Endothelial cell (in vitro differentiated cells): Measurements from ENCODE around the gene GIPC1. TPM values are rescaled to one million over a fixed set of nuclear protein-coding genes. Genes with fewer than 3 reads are reported as not detected.
"Not testable (repeated sequence)": the region's sequence is repeated elsewhere in the genome, so short reads cannot be mapped to it uniquely, and the experiment has no call there.

ENCODE experiments used
- DNase-seq: peaks from one replicate; pipeline ENCODE4 v3.0.0; 2021; ENCODE audit warnings: low spot score
- H3K27ac Mint-ChIP-seq: one replicate; pipeline ENCODE4 v1.8.0; 2021; ENCODE audit warnings: mixed read lengths, inconsistent platforms; ENCODE audit not compliant: unreplicated experiment
- H3K27me3 Mint-ChIP-seq: one replicate; pipeline ENCODE4 v1.8.0; 2021; ENCODE audit warnings: mild to moderate bottlenecking, moderate library complexity, mixed read lengths, inconsistent platforms; ENCODE audit not compliant: unreplicated experiment
- H3K36me3 Mint-ChIP-seq: one replicate; pipeline ENCODE4 v1.8.0; 2021; ENCODE audit warnings: mild to moderate bottlenecking, low read depth, mixed read lengths, inconsistent platforms; ENCODE audit not compliant: unreplicated experiment
- H3K4me1 Mint-ChIP-seq: one replicate; pipeline ENCODE4 v1.8.0; 2021; ENCODE audit warnings: mild to moderate bottlenecking, mixed read lengths, inconsistent platforms; ENCODE audit not compliant: unreplicated experiment
- H3K4me3 Mint-ChIP-seq: one replicate; pipeline ENCODE4 v1.8.0; 2021; ENCODE audit warnings: mild to moderate bottlenecking, mixed read lengths, inconsistent platforms; ENCODE audit not compliant: unreplicated experiment
- H3K9me3 Mint-ChIP-seq: one replicate; pipeline ENCODE4 v1.8.0; 2021; ENCODE audit warnings: mixed read lengths, inconsistent platforms; ENCODE audit not compliant: unreplicated experiment
- CTCF ChIP-seq: fragments of 200-600 bp; sonication (generic); IDR thresholded peaks from one replicate; pipeline ENCODE4 v1.5.0; 2021; ENCODE audit warnings: antibody characterized with exemption; ENCODE audit not compliant: unreplicated experiment
- total RNA-seq: library from RNA; stranded (reverse); fragmentation: NEBNext Ultra II Directional; extraction: Animal tissue kit (Norgen Biotek cat#: 25700); gene quantifications from one replicate; pipeline ENCODE4 v1.2.1, GENCODE V29; 2021; ENCODE audit not compliant: unreplicated experiment

The GIPC1 gene
- total RNA-seq, 1 donor from 2014 or later = 106 TPM

- Mint-ChIP-seq H3K27me3 (peaks cover 2% of the 10 kb centered on the region), H3K36me3 (peaks cover 11% of the 10 kb centered on the region), H3K27ac (no peak overlapping the region), H3K9me3 (no peaks in the 10 kb centered on the region), H3K4me1 (peaks cover 7% of the 10 kb centered on the region), H3K4me3 (no peak overlapping the region)
- no peak for DNase-seq
- TF ChIP-seq CTCF = no peak
Measured at GRCh38 chr19:14510311-14511228, 14.6 kb upstream of the GIPC1 start.

GRCh38 chr19:14507704-14508542 lies 12.0 kb upstream of the GIPC1 start:
- H3K4me3 Mint-ChIP-seq = no peak overlapping the region
- TF ChIP-seq CTCF = no peak
- no peaks in the 10 kb centered on the region for H3K9me3 Mint-ChIP-seq
- H3K36me3 Mint-ChIP-seq = no peaks in the 10 kb centered on the region
- H3K27ac Mint-ChIP-seq = no peak overlapping the region
- H3K4me1 Mint-ChIP-seq = no peaks in the 10 kb centered on the region
- DNase-seq = no peak
- H3K27me3 Mint-ChIP-seq = peaks cover 3% of the 10 kb centered on the region

GRCh38 chr19:14505488-14506239 lies 9.7 kb upstream of the GIPC1 start:
- DNase-seq = peak; percentile 82
- TF ChIP-seq CTCF = peak; percentile 78
- H3K4me3 Mint-ChIP-seq = no peak overlapping the region
- H3K27ac Mint-ChIP-seq = no peak overlapping the region
- H3K36me3 Mint-ChIP-seq = no peaks in the 10 kb centered on the region
- H3K27me3 Mint-ChIP-seq = peaks cover 3% of the 10 kb centered on the region
- H3K9me3 Mint-ChIP-seq = no peaks in the 10 kb centered on the region
- no peaks in the 10 kb centered on the region for H3K4me1 Mint-ChIP-seq

- H3K4me3 Mint-ChIP-seq, H3K4me1 Mint-ChIP-seq, DNase-seq: not testable (repeated sequence)
Measured at GRCh38 chr19:14504575-14504974, 8.6 kb upstream of the GIPC1 start.

GRCh38 chr19:14503285-14503684 lies 7.4 kb upstream of the GIPC1 start:
- H3K9me3 Mint-ChIP-seq = no peaks in the 10 kb centered on the region
- H3K4me1 Mint-ChIP-seq = no peaks in the 10 kb centered on the region
- H3K36me3 Mint-ChIP-seq = no peaks in the 10 kb centered on the region
- H3K27me3 Mint-ChIP-seq = peaks cover 3% of the 10 kb centered on the region
- no peak for DNase-seq
- TF ChIP-seq CTCF = no peak
- H3K4me3 Mint-ChIP-seq = no peak overlapping the region
- peak overlapping the region; percentile 16 for H3K27ac Mint-ChIP-seq

More at GRCh38 chr19:14504575-14504974, 8.6 kb upstream of the GIPC1 start:
- not testable (repeated sequence) for H3K27ac Mint-ChIP-seq, H3K9me3 Mint-ChIP-seq, H3K27me3 Mint-ChIP-seq, H3K36me3 Mint-ChIP-seq
